ENCODE data around the gene PEX12. TPM values are rescaled to one million over a fixed set of nuclear protein-coding genes. Genes with fewer than 3 reads are reported as not detected.
A peak's percentile ranks its signal among the peaks of the same experiment; 100 is the strongest.

The PEX12 gene
- total RNA-seq, 1 donor from 2014 or later, result 4.8 TPM

GRCh38 chr17:35597604-35598003 is 19.2 kb upstream of the PEX12 start:
- DNase-seq (ENCODE audit: low spot score), result no peak
- H3K4me1 Mint-ChIP-seq (ENCODE audit: low read depth), result no peaks in the 10 kb centered on the region
- no peak overlapping the region for H3K4me3 Mint-ChIP-seq (ENCODE audit: low read depth)
- no peak overlapping the region for H3K27ac Mint-ChIP-seq
- no peaks in the 10 kb centered on the region for H3K9me3 Mint-ChIP-seq
- intact Hi-C loops (cut with micrococcal nuclease), result no loop called here
- no peaks in the 10 kb centered on the region for H3K27me3 Mint-ChIP-seq (ENCODE audit: low read depth)
- peaks cover 69% of the 10 kb centered on the region for H3K36me3 Mint-ChIP-seq (ENCODE audit: low read depth)

- Mint-ChIP-seq H3K4me3 (ENCODE audit: low read depth) (no peak overlapping the region), H3K27me3 (ENCODE audit: low read depth) (no peaks in the 10 kb centered on the region), H3K36me3 (ENCODE audit: low read depth) (peaks cover 64% of the 10 kb centered on the region), H3K27ac (no peak overlapping the region), H3K4me1 (ENCODE audit: low read depth) (no peaks in the 10 kb centered on the region), H3K9me3 (no peaks in the 10 kb centered on the region)
- DNase-seq (ENCODE audit: low spot score), result no peak
- intact Hi-C loops (cut with micrococcal nuclease), result no loop called here
Observed at GRCh38 chr17:35596530-35597233, 18.3 kb upstream of the PEX12 start.

- Mint-ChIP-seq H3K4me1 (ENCODE audit: low read depth) (peaks cover 1% of the 10 kb centered on the region), H3K4me3 (ENCODE audit: low read depth) (no peak overlapping the region), H3K9me3 (no peaks in the 10 kb centered on the region), H3K36me3 (ENCODE audit: low read depth) (peaks cover 61% of the 10 kb centered on the region), H3K27ac (no peak overlapping the region), H3K27me3 (ENCODE audit: low read depth) (no peaks in the 10 kb centered on the region)
- intact Hi-C loops (cut with micrococcal nuclease), result no loop called here
- no peak for DNase-seq (ENCODE audit: low spot score)
Observed at GRCh38 chr17:35596072-35596471, 17.7 kb upstream of the PEX12 start.

GRCh38 chr17:35588196-35588920 is 10.0 kb upstream of the PEX12 start:
- H3K9me3 Mint-ChIP-seq, result no peaks in the 10 kb centered on the region
- H3K36me3 Mint-ChIP-seq (ENCODE audit: low read depth), result peaks cover 13% of the 10 kb centered on the region
- peaks cover 30% of the 10 kb centered on the region for H3K4me1 Mint-ChIP-seq (ENCODE audit: low read depth)
- H3K27ac Mint-ChIP-seq, result peak overlapping the region; percentile 96
- DNase-seq (ENCODE audit: low spot score), result no peak
- intact Hi-C loops (cut with micrococcal nuclease), result loop anchor here (5.0 to 10.0 kb wide), 4 partner anchors 144 to 346 kb away; partner anchors contain the start of genes SLFN13, SLFN5 and TAF15
- H3K4me3 Mint-ChIP-seq (ENCODE audit: low read depth), result peak overlapping the region; percentile 94
- H3K27me3 Mint-ChIP-seq (ENCODE audit: low read depth), result peaks cover 7% of the 10 kb centered on the region

DNA sequence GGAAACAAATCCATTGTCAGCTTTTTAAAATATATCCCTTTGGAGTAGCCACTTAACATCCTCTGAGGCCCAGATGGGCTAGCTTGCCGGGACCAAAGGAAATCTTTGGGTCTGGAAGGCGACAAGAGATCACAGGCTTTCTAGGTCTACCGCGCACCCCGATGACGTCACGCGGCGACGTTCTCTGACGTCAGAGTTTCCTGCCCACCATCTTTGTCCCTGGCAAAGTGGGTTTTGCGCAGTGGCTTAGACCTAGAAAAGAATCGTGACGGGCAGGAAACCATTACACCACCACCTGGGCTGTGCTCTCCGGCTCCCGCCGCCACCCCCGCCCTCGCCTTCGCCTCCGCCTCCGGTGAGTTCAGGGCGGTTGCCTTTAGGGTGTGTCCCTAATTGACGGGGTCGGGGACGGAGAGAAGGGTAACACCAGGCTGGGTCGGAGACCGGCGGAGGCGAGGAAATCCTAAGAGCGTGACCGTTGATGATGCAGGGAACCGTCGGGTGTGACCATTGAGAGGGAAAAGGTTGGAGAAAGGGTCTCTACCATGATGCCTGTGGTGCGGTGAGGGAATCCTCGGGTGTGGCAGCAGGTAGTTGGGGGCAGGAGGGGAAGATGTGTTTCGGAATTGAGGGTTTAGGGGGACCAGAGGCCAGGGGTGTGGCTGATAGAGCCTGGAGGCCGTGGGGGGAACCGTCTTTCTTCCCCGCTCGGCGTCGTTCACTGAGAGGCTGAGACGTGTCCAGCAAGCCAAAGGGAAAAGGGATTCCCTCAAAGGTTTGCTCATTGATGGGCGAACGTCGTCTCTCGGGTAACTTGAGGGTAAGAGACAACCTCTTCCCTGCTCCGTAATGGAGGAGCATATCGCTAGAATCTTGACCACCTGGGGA is 8.9 kb upstream of the PEX12 start, which contains the start of gene AP2B1:
Gene AP2B1 (plus strand): TSS at position 249 of the 888 bp plus-strand sequence. CDS start 6,709 bp downstream, outside the sequence.
- H3K9me3 Mint-ChIP-seq, result no peaks in the 10 kb centered on the region
- H3K27me3 Mint-ChIP-seq (ENCODE audit: low read depth), result peaks cover 7% of the 10 kb centered on the region
- peaks cover 30% of the 10 kb centered on the region for H3K4me1 Mint-ChIP-seq (ENCODE audit: low read depth)
- intact Hi-C loops (cut with micrococcal nuclease), result loop anchor here (1.0 to 10.0 kb wide), 7 partner anchors 9 to 345 kb away; partner anchors contain the start of genes PEX12, SLFN13, SLFN5 and TAF15
- peak; percentile 96 for DNase-seq (ENCODE audit: low spot score)
- H3K36me3 Mint-ChIP-seq (ENCODE audit: low read depth), result peaks cover 10% of the 10 kb centered on the region
- H3K27ac Mint-ChIP-seq, result peak within 1 kb of the TSS; percentile 96
- peak within 1 kb of the TSS; percentile 94 for H3K4me3 Mint-ChIP-seq (ENCODE audit: low read depth)

DNA sequence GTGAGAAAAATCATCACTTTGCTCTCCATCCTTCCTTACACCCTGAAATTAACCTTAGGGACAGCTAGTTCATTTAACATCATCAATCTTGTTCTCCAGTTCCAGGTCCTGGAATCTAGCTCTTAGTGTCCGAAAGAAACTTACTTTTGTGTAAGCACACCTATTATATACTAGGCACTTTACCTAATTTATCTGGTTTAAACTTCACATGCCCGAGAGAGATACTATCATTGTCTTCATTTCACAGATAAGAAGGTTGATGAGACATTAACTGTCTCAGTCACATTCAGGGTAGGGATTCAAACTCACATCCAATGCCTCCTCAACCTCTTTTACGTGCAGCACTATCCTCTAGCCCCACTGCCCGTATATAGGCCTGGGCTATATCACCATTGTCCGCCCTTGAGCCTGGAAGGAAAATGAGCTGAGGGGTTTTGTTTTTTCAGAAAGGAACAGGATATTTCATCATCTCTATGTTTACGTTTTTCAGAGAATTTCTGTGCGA is 8.2 kb upstream of the PEX12 start:
- Mint-ChIP-seq H3K4me1 (ENCODE audit: low read depth) (peaks cover 30% of the 10 kb centered on the region), H3K36me3 (ENCODE audit: low read depth) (peaks cover 10% of the 10 kb centered on the region), H3K4me3 (ENCODE audit: low read depth) (peak overlapping the region; percentile 94), H3K27me3 (ENCODE audit: low read depth) (peaks cover 9% of the 10 kb centered on the region), H3K27ac (peak overlapping the region; percentile 96), H3K9me3 (no peaks in the 10 kb centered on the region)
- DNase-seq (ENCODE audit: low spot score), result no peak
- intact Hi-C loops (cut with micrococcal nuclease), result loop anchor here (1.0 to 10.0 kb wide), 7 partner anchors 8 to 344 kb away; partner anchors contain the start of genes PEX12, SLFN13, SLFN5 and TAF15

DNA sequence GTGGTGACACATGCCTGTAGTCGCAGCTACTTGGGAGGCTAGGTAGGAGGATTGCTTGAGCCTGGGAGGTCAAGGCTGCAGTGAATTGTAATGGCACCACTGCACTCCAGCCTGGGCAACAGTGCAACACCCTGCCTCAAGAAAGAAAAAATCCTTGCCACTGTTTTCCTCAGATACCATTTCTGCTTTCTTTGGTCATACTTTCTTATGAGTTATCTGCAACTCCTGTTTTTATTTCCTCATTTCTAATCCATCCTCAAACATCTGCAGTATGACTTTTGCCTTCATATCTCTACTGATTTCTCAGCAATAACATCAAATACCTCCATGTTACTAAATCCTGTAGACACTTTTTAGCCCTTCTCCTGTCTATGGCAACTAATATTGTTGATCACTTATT is 5.7 kb upstream of the PEX12 start:
- Mint-ChIP-seq H3K27ac (no peak overlapping the region), H3K9me3 (no peaks in the 10 kb centered on the region), H3K4me1 (ENCODE audit: low read depth) (peaks cover 21% of the 10 kb centered on the region), H3K36me3 (ENCODE audit: low read depth) (peaks cover 4% of the 10 kb centered on the region), H3K27me3 (ENCODE audit: low read depth) (peaks cover 9% of the 10 kb centered on the region), H3K4me3 (ENCODE audit: low read depth) (no peak overlapping the region)
- no peak for DNase-seq (ENCODE audit: low spot score)
- intact Hi-C loops (cut with micrococcal nuclease), result loop anchor here (10.0 kb wide), 2 partner anchors 139 to 269 kb away; partner anchors contain the start of gene SLFN13

DNA sequence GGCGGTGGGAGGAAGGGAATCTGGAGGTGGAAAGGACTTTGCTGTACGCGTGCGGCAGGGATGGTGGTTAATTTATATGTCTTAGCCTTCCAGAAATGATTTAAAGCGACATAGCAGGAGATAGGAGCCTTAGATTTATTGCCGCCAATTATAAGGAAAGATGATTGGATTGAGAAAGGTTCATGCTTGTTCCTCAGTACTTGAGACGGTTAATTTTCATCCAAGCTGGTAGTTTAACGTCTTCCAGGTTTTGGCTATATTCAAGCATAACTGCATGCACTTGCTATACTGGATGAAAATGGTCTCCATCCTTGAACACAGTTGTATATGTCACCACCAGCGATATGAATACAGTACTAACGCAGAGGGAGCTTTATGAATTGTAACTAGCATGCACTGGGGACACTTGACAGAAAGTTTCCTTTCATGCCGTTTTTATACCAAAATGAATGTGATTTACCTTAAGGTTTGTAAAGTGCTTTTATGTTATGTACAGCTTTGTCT is 610 bp upstream of the PEX12 start:
- H3K27me3 Mint-ChIP-seq (ENCODE audit: low read depth), result peaks cover 2% of the 10 kb centered on the region
- intact Hi-C loops (cut with micrococcal nuclease), result loop anchor here (1.0 to 2.0 kb wide), 3 partner anchors 8 to 38 kb away; partner anchors contain the start of gene AP2B1
- peak overlapping the region; percentile 91 for H3K27ac Mint-ChIP-seq
- DNase-seq (ENCODE audit: low spot score), result no peak
- peaks cover 18% of the 10 kb centered on the region for H3K36me3 Mint-ChIP-seq (ENCODE audit: low read depth)
- peaks cover 25% of the 10 kb centered on the region for H3K4me1 Mint-ChIP-seq (ENCODE audit: low read depth)
- no peaks in the 10 kb centered on the region for H3K9me3 Mint-ChIP-seq
- peak overlapping the region; percentile 89 for H3K4me3 Mint-ChIP-seq (ENCODE audit: low read depth)

DNA sequence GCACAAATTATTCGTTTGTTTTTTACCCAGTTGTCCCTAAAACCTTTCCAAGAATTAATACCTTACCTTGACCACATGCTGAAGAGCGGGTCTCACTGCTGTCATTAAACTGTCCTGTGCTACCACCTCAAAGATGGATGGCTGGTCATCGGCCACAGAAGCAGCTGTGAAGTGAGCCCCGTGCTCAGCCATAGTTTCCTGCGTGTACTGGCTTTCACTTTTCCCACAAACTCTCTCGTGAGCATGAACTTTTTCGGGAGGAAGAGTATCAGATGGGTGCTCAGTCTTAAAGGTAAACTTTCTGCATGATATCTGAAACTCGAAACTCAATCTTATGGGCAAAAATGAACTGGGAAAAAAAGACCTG is 558 bp downstream of the PEX12 start:
- Mint-ChIP-seq H3K4me3 (ENCODE audit: low read depth) (peak overlapping the region; percentile 89), H3K27ac (peak overlapping the region; percentile 91), H3K27me3 (ENCODE audit: low read depth) (peaks cover 2% of the 10 kb centered on the region), H3K9me3 (no peaks in the 10 kb centered on the region), H3K4me1 (ENCODE audit: low read depth) (peaks cover 25% of the 10 kb centered on the region), H3K36me3 (ENCODE audit: low read depth) (peaks cover 18% of the 10 kb centered on the region)
- DNase-seq (ENCODE audit: low spot score), result no peak
- intact Hi-C loops (cut with micrococcal nuclease), result loop anchor here (1.0 to 2.0 kb wide), 3 partner anchors 9 to 37 kb away; partner anchors contain the start of gene AP2B1

DNA sequence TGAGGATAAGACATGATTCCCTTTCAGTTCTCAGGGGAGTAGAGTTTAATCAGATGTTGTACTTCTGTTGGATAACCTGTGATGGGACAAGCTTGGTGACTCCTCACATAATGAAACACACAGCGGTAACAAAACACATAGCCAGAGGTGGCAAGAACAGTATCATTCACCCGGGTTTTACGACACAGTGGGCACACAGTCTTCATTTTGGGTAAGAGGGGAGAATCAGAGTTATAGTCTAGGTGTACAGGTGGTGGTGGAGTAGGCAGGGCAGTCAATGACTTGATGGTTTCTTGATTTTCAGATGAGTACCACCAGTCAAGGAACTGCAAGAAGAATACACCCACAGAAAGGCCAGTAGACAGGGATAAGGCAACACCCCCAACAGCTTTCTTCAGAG is 2.6 kb downstream of the PEX12 start:
- peaks cover 18% of the 10 kb centered on the region for H3K36me3 Mint-ChIP-seq (ENCODE audit: low read depth)
- intact Hi-C loops (cut with micrococcal nuclease), result no loop called here
- no peaks in the 10 kb centered on the region for H3K9me3 Mint-ChIP-seq
- H3K27ac Mint-ChIP-seq, result no peak overlapping the region
- no peak for DNase-seq (ENCODE audit: low spot score)
- no peaks in the 10 kb centered on the region for H3K27me3 Mint-ChIP-seq (ENCODE audit: low read depth)
- no peak overlapping the region for H3K4me3 Mint-ChIP-seq (ENCODE audit: low read depth)
- H3K4me1 Mint-ChIP-seq (ENCODE audit: low read depth), result peaks cover 25% of the 10 kb centered on the region

GRCh38 chr17:35569405-35569804 is 9.0 kb downstream of the PEX12 start:
- H3K4me1 Mint-ChIP-seq (ENCODE audit: low read depth), result peaks cover 18% of the 10 kb centered on the region
- peak overlapping the region; percentile 46 for H3K27ac Mint-ChIP-seq
- peaks cover 13% of the 10 kb centered on the region for H3K36me3 Mint-ChIP-seq (ENCODE audit: low read depth)
- DNase-seq (ENCODE audit: low spot score), result no peak
- H3K9me3 Mint-ChIP-seq, result no peaks in the 10 kb centered on the region
- H3K27me3 Mint-ChIP-seq (ENCODE audit: low read depth), result peaks cover 10% of the 10 kb centered on the region
- intact Hi-C loops (cut with micrococcal nuclease), result no loop called here
- H3K4me3 Mint-ChIP-seq (ENCODE audit: low read depth), result peak overlapping the region; percentile 70

DNA sequence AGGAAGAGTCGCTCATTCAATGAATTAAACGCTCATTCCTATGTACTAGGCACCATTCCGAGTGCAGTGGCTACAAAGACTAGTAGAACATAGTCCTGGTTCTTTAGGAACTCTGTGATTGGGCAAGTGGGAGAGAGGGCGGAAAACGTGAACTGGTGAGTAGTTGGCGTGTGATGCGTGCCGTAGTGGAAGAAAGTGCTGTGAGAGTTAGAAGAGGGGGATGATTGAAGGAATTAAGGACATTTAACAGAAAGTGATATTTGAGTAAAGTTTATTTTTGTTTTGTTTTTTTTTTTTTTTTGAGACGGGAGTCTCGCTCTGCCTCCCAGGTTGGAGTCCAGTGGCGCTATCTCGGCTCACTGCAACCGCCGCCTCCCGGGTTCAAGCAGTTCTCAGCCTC is 9.8 kb downstream of the PEX12 start:
- H3K27me3 Mint-ChIP-seq (ENCODE audit: low read depth), result peaks cover 17% of the 10 kb centered on the region
- peaks cover 11% of the 10 kb centered on the region for H3K36me3 Mint-ChIP-seq (ENCODE audit: low read depth)
- H3K27ac Mint-ChIP-seq, result peak overlapping the region; percentile 80
- DNase-seq (ENCODE audit: low spot score), result no peak
- peaks cover 18% of the 10 kb centered on the region for H3K4me1 Mint-ChIP-seq (ENCODE audit: low read depth)
- no peaks in the 10 kb centered on the region for H3K9me3 Mint-ChIP-seq
- peak overlapping the region; percentile 87 for H3K4me3 Mint-ChIP-seq (ENCODE audit: low read depth)
- intact Hi-C loops (cut with micrococcal nuclease), result loop anchor here (1.0 kb wide), 2 partner anchors 10 to 29 kb away; partner anchors contain the start of gene PEX12

Measured in activated T-helper 2 cell treated with anti-CD3 and anti-CD28 coated beads, Interferon-gamma antibody, Interleukin-2, Interleukin-4, amounts not matched to agents 10 μg/mL and 5 μg/mL and 100 μg/mL, durations not matched to agents 14 hours and 24 hours and 36 hours (primary cell).